BJ (cell line): Measurements from ENCODE around the gene PARD3. TPM values are rescaled to one million over a fixed set of nuclear protein-coding genes. Genes with fewer than 3 reads are reported as not detected.

ENCODE experiments used
- CTCF ChIA-PET: fragments of 350-600 bp; formaldehyde crosslinking; extraction: SDS; loops from one replicate; lab custom pipeline; 2021; ENCODE audit warnings: antibody characterized with exemption, inconsistent platforms; lab: Yijun Ruan, JAX
- POLR2A ChIA-PET: fragments of 300-600 bp; sonication (Branson Sonifier 250); formaldehyde crosslinking; extraction: SDS; loops from one replicate; lab custom pipeline; 2021; ENCODE audit warnings: antibody characterized with exemption; lab: Charles Lee
- DNase-seq: peaks from one replicate; pipeline ENCODE4 v3.0.0-alpha.2; 2011; ENCODE audit warnings: low read depth
- H3K27me3 ChIP-seq: 2 replicates; pipeline ENCODE4 v1.6.0; 2011; ENCODE audit warnings: low read length; ENCODE audit not compliant: control insufficient read depth, insufficient read depth
- H3K36me3 ChIP-seq: 2 replicates; pipeline ENCODE4 v1.5.1; 2011; ENCODE audit warnings: low read length; ENCODE audit not compliant: control insufficient read depth, insufficient read depth
- H3K4me3 ChIP-seq: 2 replicates; pipeline ENCODE4 v1.5.1; 2011; ENCODE audit warnings: low read depth, mild to moderate bottlenecking, control low read depth, low read length
- polyA plus RNA-seq: library from polyadenylated mRNA; depleted of rRNA; stranded (reverse); fragments of >200 nt; gene quantifications from 2 replicates; pipeline ENCODE4 v1.2.3, GENCODE V29; 2011
- TF ChIP-seq, protein P1 (sequence below): IDR thresholded peaks from 2 replicates; pipeline ENCODE4 v1.5.1; 2011; ENCODE audit warnings: low read depth, mild to moderate bottlenecking, control low read depth, inconsistent platforms, low read length, moderate library complexity; ENCODE audit not compliant: insufficient read depth

Gene PARD3
- polyA plus RNA-seq, 1 experiment = 17.7 TPM

DNA sequence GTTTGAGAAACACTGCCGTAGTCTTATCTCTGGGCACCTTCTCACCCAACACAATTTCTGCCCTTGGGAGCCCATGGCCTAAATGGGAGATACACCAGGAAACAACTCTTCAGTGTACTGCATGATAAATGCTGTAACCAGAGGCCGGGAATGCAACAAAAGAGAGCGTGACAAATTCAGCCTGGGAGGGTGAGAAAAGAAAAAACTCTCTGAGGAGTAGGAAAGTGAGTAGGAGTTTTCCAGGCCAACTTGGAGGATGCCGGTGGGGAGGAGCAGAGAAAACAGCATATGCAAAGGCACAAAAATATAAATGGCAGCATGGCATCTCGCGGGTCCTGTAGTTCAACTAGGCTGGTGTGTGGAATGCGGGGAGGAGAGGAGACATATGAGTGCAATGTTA, 624.5 kb downstream of the PARD3 start:
- no peaks in the 10 kb centered on the region for H3K27me3 ChIP-seq
- CTCF ChIA-PET = interaction anchor here (0.7 kb wide), 1 partner anchor 890 kb away, joined by 3 read pairs; no protein-coding TSS in a partner anchor
- H3K36me3 ChIP-seq = no peaks in the 10 kb centered on the region
- POLR2A ChIA-PET = no interaction called here
- TF ChIP-seq, protein P1, sequence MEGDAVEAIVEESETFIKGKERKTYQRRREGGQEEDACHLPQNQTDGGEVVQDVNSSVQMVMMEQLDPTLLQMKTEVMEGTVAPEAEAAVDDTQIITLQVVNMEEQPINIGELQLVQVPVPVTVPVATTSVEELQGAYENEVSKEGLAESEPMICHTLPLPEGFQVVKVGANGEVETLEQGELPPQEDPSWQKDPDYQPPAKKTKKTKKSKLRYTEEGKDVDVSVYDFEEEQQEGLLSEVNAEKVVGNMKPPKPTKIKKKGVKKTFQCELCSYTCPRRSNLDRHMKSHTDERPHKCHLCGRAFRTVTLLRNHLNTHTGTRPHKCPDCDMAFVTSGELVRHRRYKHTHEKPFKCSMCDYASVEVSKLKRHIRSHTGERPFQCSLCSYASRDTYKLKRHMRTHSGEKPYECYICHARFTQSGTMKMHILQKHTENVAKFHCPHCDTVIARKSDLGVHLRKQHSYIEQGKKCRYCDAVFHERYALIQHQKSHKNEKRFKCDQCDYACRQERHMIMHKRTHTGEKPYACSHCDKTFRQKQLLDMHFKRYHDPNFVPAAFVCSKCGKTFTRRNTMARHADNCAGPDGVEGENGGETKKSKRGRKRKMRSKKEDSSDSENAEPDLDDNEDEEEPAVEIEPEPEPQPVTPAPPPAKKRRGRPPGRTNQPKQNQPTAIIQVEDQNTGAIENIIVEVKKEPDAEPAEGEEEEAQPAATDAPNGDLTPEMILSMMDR = no peak
- DNase-seq = no peak
- H3K4me3 ChIP-seq = no peak overlapping the region

DNA sequence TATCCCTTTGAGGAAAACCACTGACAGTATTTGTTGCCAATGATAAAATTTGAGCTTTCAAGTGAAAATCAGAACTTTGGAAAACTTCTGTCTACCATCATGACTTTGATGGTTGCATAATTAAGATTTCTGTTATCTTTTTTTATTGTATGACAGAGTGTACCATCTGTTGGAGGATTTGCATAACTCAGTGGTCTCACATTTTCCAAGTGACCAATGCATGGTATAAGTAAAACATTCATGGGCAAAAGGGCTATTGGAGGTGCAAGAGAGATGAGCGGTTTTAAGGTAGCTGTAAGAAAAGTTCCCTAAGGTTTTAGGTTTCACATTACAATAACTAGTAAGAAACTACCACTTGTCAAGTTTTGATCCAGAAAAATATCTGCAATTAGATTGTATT, 625.3 kb downstream of the PARD3 start:
- ChIA-PET CTCF (no interaction called here), POLR2A (no interaction called here)
- TF ChIP-seq, protein P1 = no peak
- Histone ChIP-seq H3K36me3 (no peaks in the 10 kb centered on the region), H3K27me3 (no peaks in the 10 kb centered on the region), H3K4me3 (no peak overlapping the region)
- no peak for DNase-seq

DNA sequence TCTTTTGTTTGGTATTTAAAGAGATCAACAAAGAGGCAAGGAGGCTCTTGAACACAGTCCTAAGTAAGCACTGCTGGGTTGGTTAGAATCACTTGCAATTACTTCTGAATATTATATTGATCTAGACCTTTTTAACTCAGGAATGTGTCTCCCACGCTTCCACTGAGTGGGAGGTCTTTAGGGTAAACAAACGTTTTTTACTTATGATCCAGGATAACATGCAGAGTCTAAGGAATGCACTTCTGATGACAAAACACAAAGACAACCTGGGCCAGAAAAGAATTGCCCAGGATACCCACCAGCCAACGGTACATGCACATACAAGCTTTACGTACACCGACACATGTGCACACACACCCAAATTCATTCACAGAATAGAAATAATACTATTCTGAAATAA, 626.9 kb downstream of the PARD3 start:
- DNase-seq = no peak
- TF ChIP-seq, protein P1 = no peak
- Histone ChIP-seq H3K27me3 (no peaks in the 10 kb centered on the region), H3K4me3 (no peak overlapping the region), H3K36me3 (no peaks in the 10 kb centered on the region)
- ChIA-PET POLR2A (no interaction called here), CTCF (no interaction called here)

DNA sequence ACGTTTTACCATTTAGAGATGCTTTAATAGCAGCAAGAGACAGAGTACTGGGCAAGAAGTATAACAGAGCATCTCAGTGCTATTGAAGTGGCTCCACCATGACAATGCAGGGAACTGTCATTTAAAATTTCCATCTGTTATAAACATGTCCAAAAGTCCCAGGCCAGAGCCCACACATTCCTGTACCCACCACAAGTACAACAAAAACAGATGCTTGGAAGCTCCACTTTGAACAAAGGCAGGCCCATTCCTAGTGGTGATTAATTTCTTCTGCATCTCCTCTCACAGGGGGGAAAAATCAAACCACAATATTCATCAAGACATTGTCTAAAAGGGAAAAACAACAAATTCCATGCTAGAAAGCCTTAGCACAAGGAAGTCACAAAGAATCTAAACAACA, 627.9 kb downstream of the PARD3 start:
- H3K36me3 ChIP-seq = no peaks in the 10 kb centered on the region
- DNase-seq = peak; percentile 57
- H3K4me3 ChIP-seq = no peak overlapping the region
- TF ChIP-seq, protein P1 = no peak
- POLR2A ChIA-PET = no interaction called here
- CTCF ChIA-PET = interaction anchor here (0.6 kb wide), 2 partner anchors 46 to 1040 kb away, joined by 3 read pairs; no protein-coding TSS in a partner anchor
- no peaks in the 10 kb centered on the region for H3K27me3 ChIP-seq

DNA sequence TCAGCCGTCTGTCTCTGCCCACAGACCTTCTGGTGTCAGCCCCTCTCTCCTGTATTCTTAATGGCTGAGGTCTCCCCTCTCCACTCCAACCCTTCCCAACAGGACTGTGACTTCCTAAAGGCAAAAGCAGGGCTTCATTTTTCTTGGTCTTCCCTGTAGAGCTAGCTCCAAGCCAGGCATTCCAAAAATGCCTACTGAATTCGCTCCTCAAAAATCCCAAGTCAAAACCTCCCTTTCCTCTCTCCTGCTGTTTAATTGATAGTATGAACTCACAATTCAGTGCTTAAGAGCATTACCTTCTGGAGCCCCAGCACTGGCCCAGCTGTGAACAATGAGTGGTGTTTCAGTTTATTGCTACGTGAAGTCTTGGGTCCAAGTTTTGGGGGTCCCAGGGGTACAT, 628.4 kb downstream of the PARD3 start:
- CTCF ChIA-PET = interaction anchor here (0.6 kb wide), 2 partner anchors 46 to 886 kb away, joined by 3 read pairs; no protein-coding TSS in a partner anchor
- POLR2A ChIA-PET = no interaction called here
- H3K27me3 ChIP-seq = no peaks in the 10 kb centered on the region
- no peak for DNase-seq
- TF ChIP-seq, protein P1 = no peak
- no peaks in the 10 kb centered on the region for H3K36me3 ChIP-seq
- no peak overlapping the region for H3K4me3 ChIP-seq
